ENCODE measurements around the gene PLEKHO2.

Gene PLEKHO2

GRCh38 chr15:64833690-64834089 lies 8.0 kb upstream of the PLEKHO2 start:
- no peak overlapping the region for H3K27ac ChIP-seq (ENCODE audit: low read depth, low read length, severe bottlenecking)

GRCh38 chr15:64836023-64836536 lies 5.6 kb upstream of the PLEKHO2 start:
- H3K36me3 ChIP-seq (ENCODE audit: control insufficient read depth, insufficient read depth, low read length), result no peaks in the 10 kb centered on the region
- no peaks in the 10 kb centered on the region for H3K9me3 ChIP-seq (ENCODE audit: control insufficient read depth, low read length)
- 90 to 93% methylated on average over 11 to 13 of the region's 14 CpGs for WGBS, 2 experiments (ENCODE audit: insufficient coverage in 2 of 2)
- peaks cover 6% of the 10 kb centered on the region for H3K4me1 ChIP-seq (ENCODE audit: control insufficient read depth, insufficient read depth, low read length, poor library complexity, severe bottlenecking)
- no peak overlapping the region for H3K27ac ChIP-seq (ENCODE audit: low read depth, low read length, severe bottlenecking)
- H3K4me3 ChIP-seq (ENCODE audit: extremely low read depth, insufficient read depth, low read length, poor library complexity, severe bottlenecking), result no peak overlapping the region

More at GRCh38 chr15:64833690-64834089, 8.0 kb upstream of the PLEKHO2 start:
- Histone ChIP-seq H3K9me3 (ENCODE audit: control insufficient read depth, low read length) (no peaks in the 10 kb centered on the region), H3K4me1 (ENCODE audit: control insufficient read depth, insufficient read depth, low read length, poor library complexity, severe bottlenecking) (peaks cover 2% of the 10 kb centered on the region), H3K4me3 (ENCODE audit: extremely low read depth, insufficient read depth, low read length, poor library complexity, severe bottlenecking) (no peak overlapping the region), H3K36me3 (ENCODE audit: control insufficient read depth, insufficient read depth, low read length) (no peaks in the 10 kb centered on the region)
- WGBS, 2 experiments (ENCODE audit: insufficient coverage in 2 of 2), result 86 to 100% methylated on average over 3 to 4 of the region's 4 CpGs

- Histone ChIP-seq H3K4me1 (ENCODE audit: control insufficient read depth, insufficient read depth, low read length, poor library complexity, severe bottlenecking) (peaks cover 7% of the 10 kb centered on the region), H3K4me3 (ENCODE audit: extremely low read depth, insufficient read depth, low read length, poor library complexity, severe bottlenecking) (no peak overlapping the region), H3K27ac (ENCODE audit: low read depth, low read length, severe bottlenecking) (no peak overlapping the region), H3K36me3 (ENCODE audit: control insufficient read depth, insufficient read depth, low read length) (no peaks in the 10 kb centered on the region), H3K9me3 (ENCODE audit: control insufficient read depth, low read length) (no peaks in the 10 kb centered on the region)
- 90 to 100% methylated on average over 1 of the region's 1 CpG for WGBS, 2 experiments (ENCODE audit: insufficient coverage in 2 of 2)
These were observed 4.2 kb upstream of the PLEKHO2 start for GRCh38 chr15:64837502-64837901.

GRCh38 chr15:64841060-64841343 lies 713 bp upstream of the PLEKHO2 start:
- 0% methylated on average over 11 to 12 of the region's 12 CpGs for WGBS, 2 experiments (ENCODE audit: insufficient coverage in 2 of 2)
- H3K27ac ChIP-seq (ENCODE audit: low read depth, low read length, severe bottlenecking), result peak overlapping the region; percentile 78
- H3K9me3 ChIP-seq (ENCODE audit: control insufficient read depth, low read length), result no peaks in the 10 kb centered on the region
- H3K4me3 ChIP-seq (ENCODE audit: extremely low read depth, insufficient read depth, low read length, poor library complexity, severe bottlenecking), result peak overlapping the region; percentile 60
- H3K36me3 ChIP-seq (ENCODE audit: control insufficient read depth, insufficient read depth, low read length), result peaks cover 13% of the 10 kb centered on the region
- peaks cover 32% of the 10 kb centered on the region for H3K4me1 ChIP-seq (ENCODE audit: control insufficient read depth, insufficient read depth, low read length, poor library complexity, severe bottlenecking)

- WGBS, 2 experiments (ENCODE audit: insufficient coverage in 2 of 2), result 3 to 13% methylated on average over 11 to 13 of the region's 26 CpGs
- H3K4me3 ChIP-seq (ENCODE audit: extremely low read depth, insufficient read depth, low read length, poor library complexity, severe bottlenecking), result peak overlapping the region; percentile 86
- H3K9me3 ChIP-seq (ENCODE audit: control insufficient read depth, low read length), result no peaks in the 10 kb centered on the region
- peaks cover 32% of the 10 kb centered on the region for H3K4me1 ChIP-seq (ENCODE audit: control insufficient read depth, insufficient read depth, low read length, poor library complexity, severe bottlenecking)
- peaks cover 26% of the 10 kb centered on the region for H3K36me3 ChIP-seq (ENCODE audit: control insufficient read depth, insufficient read depth, low read length)
- peak overlapping the region; percentile 53 for H3K27ac ChIP-seq (ENCODE audit: low read depth, low read length, severe bottlenecking)
These were observed 603 bp downstream of the PLEKHO2 start for GRCh38 chr15:64842096-64842939.

GRCh38 chr15:64842986-64843561 lies 1.4 kb downstream of the PLEKHO2 start:
- H3K9me3 ChIP-seq (ENCODE audit: control insufficient read depth, low read length), result no peaks in the 10 kb centered on the region
- H3K4me1 ChIP-seq (ENCODE audit: control insufficient read depth, insufficient read depth, low read length, poor library complexity, severe bottlenecking), result peaks cover 32% of the 10 kb centered on the region
- H3K36me3 ChIP-seq (ENCODE audit: control insufficient read depth, insufficient read depth, low read length), result peaks cover 32% of the 10 kb centered on the region
- peak overlapping the region; percentile 86 for H3K4me3 ChIP-seq (ENCODE audit: extremely low read depth, insufficient read depth, low read length, poor library complexity, severe bottlenecking)
- 50 to 66% methylated on average over 1 to 5 of the region's 7 CpGs for WGBS, 2 experiments (ENCODE audit: insufficient coverage in 2 of 2)
- peak overlapping the region; percentile 53 for H3K27ac ChIP-seq (ENCODE audit: low read depth, low read length, severe bottlenecking)

GRCh38 chr15:64843991-64844390 lies 2.3 kb downstream of the PLEKHO2 start:
- WGBS, 2 experiments (ENCODE audit: insufficient coverage in 2 of 2), result 89 to 100% methylated on average over 2 to 4 of the region's 4 CpGs
- H3K27ac ChIP-seq (ENCODE audit: low read depth, low read length, severe bottlenecking), result no peak overlapping the region
- H3K36me3 ChIP-seq (ENCODE audit: control insufficient read depth, insufficient read depth, low read length), result peaks cover 41% of the 10 kb centered on the region
- no peak overlapping the region for H3K4me3 ChIP-seq (ENCODE audit: extremely low read depth, insufficient read depth, low read length, poor library complexity, severe bottlenecking)
- no peaks in the 10 kb centered on the region for H3K9me3 ChIP-seq (ENCODE audit: control insufficient read depth, low read length)
- H3K4me1 ChIP-seq (ENCODE audit: control insufficient read depth, insufficient read depth, low read length, poor library complexity, severe bottlenecking), result peaks cover 34% of the 10 kb centered on the region

GRCh38 chr15:64844576-64845145 lies 2.9 kb downstream of the PLEKHO2 start:
- 77 to 81% methylated on average over 3 to 6 of the region's 8 CpGs for WGBS, 2 experiments (ENCODE audit: insufficient coverage in 2 of 2)
- H3K4me3 ChIP-seq (ENCODE audit: extremely low read depth, insufficient read depth, low read length, poor library complexity, severe bottlenecking), result no peak overlapping the region
- H3K9me3 ChIP-seq (ENCODE audit: control insufficient read depth, low read length), result no peaks in the 10 kb centered on the region
- H3K36me3 ChIP-seq (ENCODE audit: control insufficient read depth, insufficient read depth, low read length), result peaks cover 46% of the 10 kb centered on the region
- no peak overlapping the region for H3K27ac ChIP-seq (ENCODE audit: low read depth, low read length, severe bottlenecking)
- H3K4me1 ChIP-seq (ENCODE audit: control insufficient read depth, insufficient read depth, low read length, poor library complexity, severe bottlenecking), result peaks cover 34% of the 10 kb centered on the region

- Histone ChIP-seq H3K4me3 (ENCODE audit: extremely low read depth, insufficient read depth, low read length, poor library complexity, severe bottlenecking) (no peak overlapping the region), H3K4me1 (ENCODE audit: control insufficient read depth, insufficient read depth, low read length, poor library complexity, severe bottlenecking) (peaks cover 38% of the 10 kb centered on the region), H3K9me3 (ENCODE audit: control insufficient read depth, low read length) (no peaks in the 10 kb centered on the region), H3K36me3 (ENCODE audit: control insufficient read depth, insufficient read depth, low read length) (peaks cover 51% of the 10 kb centered on the region), H3K27ac (ENCODE audit: low read depth, low read length, severe bottlenecking) (peak overlapping the region; percentile 29)
- 62 to 80% methylated on average over 1 to 2 of the region's 2 CpGs for WGBS, 2 experiments (ENCODE audit: insufficient coverage in 2 of 2)
These were observed 3.5 kb downstream of the PLEKHO2 start for GRCh38 chr15:64845183-64845611.

GRCh38 chr15:64845831-64846595 lies 4.3 kb downstream of the PLEKHO2 start:
- H3K27ac ChIP-seq (ENCODE audit: low read depth, low read length, severe bottlenecking), result no peak overlapping the region
- peaks cover 42% of the 10 kb centered on the region for H3K4me1 ChIP-seq (ENCODE audit: control insufficient read depth, insufficient read depth, low read length, poor library complexity, severe bottlenecking)
- WGBS, 2 experiments (ENCODE audit: insufficient coverage in 2 of 2), result 84 to 92% methylated on average over 6 to 10 of the region's 13 CpGs

More at GRCh38 chr15:64845831-64846595, 4.3 kb downstream of the PLEKHO2 start:
- Histone ChIP-seq H3K36me3 (ENCODE audit: control insufficient read depth, insufficient read depth, low read length) (peaks cover 57% of the 10 kb centered on the region), H3K4me3 (ENCODE audit: extremely low read depth, insufficient read depth, low read length, poor library complexity, severe bottlenecking) (no peak overlapping the region), H3K9me3 (ENCODE audit: control insufficient read depth, low read length) (no peaks in the 10 kb centered on the region)

All from mesodermal cell (in vitro differentiated cells).